ENCODE results near the gene SMARCAL1. TPM values are rescaled to one million over a fixed set of nuclear protein-coding genes. Genes with fewer than 3 reads are reported as not detected.

SMARCAL1 gene
- total and polyA plus RNA-seq, 2 donors (not counting 1 experiment from before 2014, with no cell fraction given): 20.2 to 46.7 TPM

DNA sequence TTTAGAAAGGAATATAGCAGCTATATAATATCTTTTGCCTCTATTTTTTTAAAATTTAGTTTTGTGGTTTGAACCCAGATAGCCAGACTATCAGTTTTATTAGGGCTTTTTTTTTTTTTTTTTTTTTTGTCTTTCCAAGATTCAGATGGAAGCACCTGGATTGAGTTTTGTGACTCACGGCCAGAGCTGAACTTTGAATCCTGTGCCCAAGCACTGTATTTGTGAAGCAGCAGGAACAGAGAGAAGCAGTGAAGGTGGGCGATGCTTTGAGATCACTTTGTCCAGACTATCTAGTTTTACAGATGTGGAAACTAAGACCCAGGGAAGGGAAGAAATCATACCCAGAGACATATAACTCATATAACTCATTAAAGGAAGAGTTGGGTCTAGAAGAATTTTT lies 120.3 kb downstream of the SMARCAL1 start:
- no CpG with 5 or more reads among the region's 2 CpGs for WGBS (ENCODE audit: insufficient coverage)
- Histone ChIP-seq H3K4me3 (ENCODE audit: control extremely low read depth in 1 of 5, extremely low read depth in 1 of 5, insufficient read depth in 1 of 5, low read depth in 2 of 5, low read length in 4 of 5) (no peak overlapping the region), H2AFZ (ENCODE audit: insufficient read depth, low read depth, low read length, poor library complexity, severe bottlenecking) (no peak overlapping the region)

More for the DNA sequence above, 120.3 kb downstream of the SMARCAL1 start:
- TF ChIP-seq, protein P1, sequence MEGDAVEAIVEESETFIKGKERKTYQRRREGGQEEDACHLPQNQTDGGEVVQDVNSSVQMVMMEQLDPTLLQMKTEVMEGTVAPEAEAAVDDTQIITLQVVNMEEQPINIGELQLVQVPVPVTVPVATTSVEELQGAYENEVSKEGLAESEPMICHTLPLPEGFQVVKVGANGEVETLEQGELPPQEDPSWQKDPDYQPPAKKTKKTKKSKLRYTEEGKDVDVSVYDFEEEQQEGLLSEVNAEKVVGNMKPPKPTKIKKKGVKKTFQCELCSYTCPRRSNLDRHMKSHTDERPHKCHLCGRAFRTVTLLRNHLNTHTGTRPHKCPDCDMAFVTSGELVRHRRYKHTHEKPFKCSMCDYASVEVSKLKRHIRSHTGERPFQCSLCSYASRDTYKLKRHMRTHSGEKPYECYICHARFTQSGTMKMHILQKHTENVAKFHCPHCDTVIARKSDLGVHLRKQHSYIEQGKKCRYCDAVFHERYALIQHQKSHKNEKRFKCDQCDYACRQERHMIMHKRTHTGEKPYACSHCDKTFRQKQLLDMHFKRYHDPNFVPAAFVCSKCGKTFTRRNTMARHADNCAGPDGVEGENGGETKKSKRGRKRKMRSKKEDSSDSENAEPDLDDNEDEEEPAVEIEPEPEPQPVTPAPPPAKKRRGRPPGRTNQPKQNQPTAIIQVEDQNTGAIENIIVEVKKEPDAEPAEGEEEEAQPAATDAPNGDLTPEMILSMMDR (IDR thresholded peaks at IDR 0.05): no peak
- TF ChIP-seq EZH2 (IDR thresholded peaks at IDR 0.05; ENCODE audit: borderline replicate concordance, insufficient read depth, low read depth, low read length, poor library complexity, severe bottlenecking): no peak
- Histone ChIP-seq H3K4me2 (replicated peaks; ENCODE audit: low read depth, low read length, poor library complexity, severe bottlenecking) (no peak overlapping the region), H4K20me1 (ENCODE audit: control insufficient read depth, insufficient read depth, low read length, poor library complexity, severe bottlenecking) (no peaks in the 10 kb centered on the region), H3K36me3 (replicated peaks in 1 of 2; ENCODE audit: control extremely low read depth in 1 of 2, control insufficient read depth in 1 of 2, extremely low read depth in 1 of 2, insufficient read depth in 2 of 2, low read length in 1 of 2) (no peaks in the 10 kb centered on the region), H3K27me3 (replicated peaks in 1 of 4; ENCODE audit: control extremely low read depth in 1 of 4, control insufficient read depth in 3 of 4, insufficient read depth in 4 of 4, low read length in 3 of 4) (peaks cover 0 to 5% (median 0%) of the 10 kb centered on the region in 4 experiments), H3K9me3 (ENCODE audit: control extremely low read depth in 1 of 3, control insufficient read depth in 2 of 3, insufficient read depth in 1 of 3, low read length in 2 of 3) (no peaks in the 10 kb centered on the region), H3K4me1 (ENCODE audit: control insufficient read depth in 2 of 2, insufficient read depth in 2 of 2, low read length in 2 of 2) (no peaks in the 10 kb centered on the region), H3K9ac (ENCODE audit: low read length) (no peak overlapping the region), H3K79me2 (ENCODE audit: control insufficient read depth, insufficient read depth, low read length) (no peaks in the 10 kb centered on the region), H3K27ac (ENCODE audit: low read length in 2 of 2) (no peak overlapping the region)
- intact Hi-C loops (cut with micrococcal nuclease): no loop called here
- H3K9me3 Mint-ChIP-seq (ENCODE audit: insufficient read depth): no peaks in the 10 kb centered on the region
- no peak overlapping the region for H3K27ac Mint-ChIP-seq
- H3K4me3 Mint-ChIP-seq: no peak overlapping the region
- ChIA-PET CTCF (interaction anchor here (0.7 kb wide), 1 partner anchor 1179 kb away, joined by 4 read pairs; no protein-coding TSS in a partner anchor), POLR2A (no interaction called here)
- H3K4me1 Mint-ChIP-seq: no peaks in the 10 kb centered on the region
- H3K27me3 Mint-ChIP-seq: peaks cover 19% of the 10 kb centered on the region
- DNase-seq (no peak), ATAC-seq (ENCODE audit: low read depth) (no peak)

Other genes with a start within 250 kb of the SMARCAL1 start
- not detected in 2 replicates for gene MARCHF4, start 40.0 kb upstream of the SMARCAL1 start, total RNA-seq
- gene MARCHF4, start 40.0 kb upstream of the SMARCAL1 start, polyA plus RNA-seq: not detected in 2 replicates
- gene RPL37A, start 86.4 kb downstream of the SMARCAL1 start, total RNA-seq: 3,163 and 3,456 TPM in 2 replicates
- 1,571 and 2,183 TPM in 2 replicates for gene RPL37A, start 86.4 kb downstream of the SMARCAL1 start, polyA plus RNA-seq
- not detected in 2 replicates for gene IGFBP2, start 220.9 kb downstream of the SMARCAL1 start, total RNA-seq
- gene IGFBP2, start 220.9 kb downstream of the SMARCAL1 start, polyA plus RNA-seq: not detected in 2 replicates

Measured in B cell (primary cell).